Left ventricle myocardium superior (tissue), 1 donor: ENCODE results near the gene PCDHGA3. TPM values are rescaled to one million over a fixed set of nuclear protein-coding genes. Genes with fewer than 3 reads are reported as not detected.
"Not testable (repeated sequence)": the region's sequence is repeated elsewhere in the genome, so short reads cannot be mapped to it uniquely, and the experiment has no call there.

Experiments used
- ATAC-seq: fragments of 200-7000 bp; cut with Tn5 transposase; one replicate; pipeline ENCODE4 v1.9.1; 2020; ENCODE audit warnings: mild to moderate bottlenecking, moderate library complexity
- DNase-seq: peaks from one replicate; pipeline ENCODE4 v3.0.0-alpha.2; 2020
- intact Hi-C: fragments of 100-400 bp; cut with micrococcal nuclease; formaldehyde crosslinking; loops from one replicate; pipeline ENCODE4 v1.11.0; 2022
- long read RNA-seq: library from polyadenylated mRNA; unstranded; transcript quantifications from one replicate; pipeline ENCODE4 v2.0.0, GENCODE V29; 2021
- total RNA-seq: library from RNA; stranded (reverse); fragmentation: NEBNext Ultra II Directional; extraction: Animal tissue kit (Norgen Biotek cat#: 25700); gene quantifications from one replicate; pipeline ENCODE4 v1.2.1, GENCODE V29; 2021
- donor health status: DM: no; HTN: yes; CAD: no; lungs with severe emphysema.

PCDHGA3 gene
- total RNA-seq = 12.1 TPM
- long read RNA-seq, partial matches to known transcripts = 0 of 4 reads
- long read RNA-seq, other reads (novel, unspliced or antisense) = 0 of 4 reads

- DNase-seq (no peak), ATAC-seq (peak; percentile 73)
- intact Hi-C loops = no loop called here
Observed at GRCh38 chr5:141343242-141343952, at the start of gene PCDHGA3. TSS of gene PCDHGA3 (plus strand) at chr5:141343829. CDS start at chr5:141344034, 205 bp downstream.

GRCh38 chr5:141298376-141298775 is 45.3 kb upstream of the PCDHGA3 start:
- ATAC-seq = no peak
- intact Hi-C loops = no loop called here
- DNase-seq = no peak

GRCh38 chr5:141303756-141304155 is 39.9 kb upstream of the PCDHGA3 start, which contains the start of gene SLC25A2:
TSS of gene SLC25A2 (minus strand) at chr5:141304049. CDS start at chr5:141303865, 184 bp downstream.
- intact Hi-C loops = no loop called here
- ATAC-seq (no peak), DNase-seq (no peak)

GRCh38 chr5:141306630-141307029 is 37.0 kb upstream of the PCDHGA3 start:
- intact Hi-C loops = no loop called here
- DNase-seq (no peak), ATAC-seq (no peak)

- DNase-seq = no peak
- ATAC-seq = no peak
- intact Hi-C loops = no loop called here
Observed at GRCh38 chr5:141313711-141314110, 29.9 kb upstream of the PCDHGA3 start.

- ATAC-seq, intact Hi-C loops, DNase-seq: not testable (repeated sequence)
Observed at GRCh38 chr5:141316963-141317362, 26.7 kb upstream of the PCDHGA3 start.

- ATAC-seq (no peak), DNase-seq (no peak)
- intact Hi-C loops = no loop called here
Observed at GRCh38 chr5:141319202-141319601, 24.4 kb upstream of the PCDHGA3 start.

GRCh38 chr5:141319699-141320098 is 23.9 kb upstream of the PCDHGA3 start:
- DNase-seq = no peak
- intact Hi-C loops = loop anchor here (2.0 kb wide), 1 partner anchor 245 kb away; no protein-coding TSS in a partner anchor

GRCh38 chr5:141320225-141321169 is 23.1 kb upstream of the PCDHGA3 start, which contains the start of gene TAF7:
TSS of gene TAF7 (minus strand) at chr5:141320784. CDS start at chr5:141320044, 740 bp downstream.
- DNase-seq (peak; percentile 96), ATAC-seq (peak; percentile 99)
- intact Hi-C loops = loop anchor here (2.0 kb wide), 1 partner anchor 244 kb away; no protein-coding TSS in a partner anchor

More at GRCh38 chr5:141319699-141320098, 23.9 kb upstream of the PCDHGA3 start:
- no peak for ATAC-seq

- ATAC-seq (no peak), DNase-seq (no peak)
- intact Hi-C loops = no loop called here
Observed at GRCh38 chr5:141322261-141322660, 21.4 kb upstream of the PCDHGA3 start.

GRCh38 chr5:141326088-141326854 is 17.4 kb upstream of the PCDHGA3 start:
- intact Hi-C loops = no loop called here

GRCh38 chr5:141328231-141328630 is 15.4 kb upstream of the PCDHGA3 start:
- no peak for DNase-seq
- no peak for ATAC-seq
- intact Hi-C loops = no loop called here

More at GRCh38 chr5:141326088-141326854, 17.4 kb upstream of the PCDHGA3 start:
- ATAC-seq (peak; percentile 95), DNase-seq (peak; percentile 80)

GRCh38 chr5:141330299-141331080 is 13.1 kb upstream of the PCDHGA3 start, which contains the start of gene PCDHGA1:
TSS of gene PCDHGA1 (plus strand) at chr5:141330514.
- DNase-seq = peak; percentile 58
- ATAC-seq = peak; percentile 60
- intact Hi-C loops = no loop called here

GRCh38 chr5:141332571-141332970 is 11.1 kb upstream of the PCDHGA3 start:
- DNase-seq, intact Hi-C loops: not testable (repeated sequence)

GRCh38 chr5:141338538-141339306 is 4.9 kb upstream of the PCDHGA3 start, which contains the start of gene PCDHGA2:
TSS of gene PCDHGA2 (plus strand) at chr5:141338760.
- intact Hi-C loops = no loop called here

More at GRCh38 chr5:141332571-141332970, 11.1 kb upstream of the PCDHGA3 start:
- ATAC-seq = not testable (repeated sequence)

GRCh38 chr5:141340781-141341354 is 2.8 kb upstream of the PCDHGA3 start:
- intact Hi-C loops, DNase-seq, ATAC-seq: not testable (repeated sequence)

More at GRCh38 chr5:141338538-141339306, 4.9 kb upstream of the PCDHGA3 start, which contains the start of gene PCDHGA2:
- peak; percentile 69 for ATAC-seq
- DNase-seq = no peak
